ENCODE measurements around the gene PLG.
"Not testable (repeated sequence)": the region's sequence is repeated elsewhere in the genome, so short reads cannot be mapped to it uniquely, and the experiment has no call there.

PLG gene

GRCh38 chr6:160780656-160781055 lies 78.6 kb downstream of the PLG start:
- not testable (repeated sequence) for DNase-seq

GRCh38 chr6:160781298-160781697 lies 79.3 kb downstream of the PLG start:
- no peak for DNase-seq

- DNase-seq = no peak
Measured at GRCh38 chr6:160782228-160782627, 80.2 kb downstream of the PLG start.

GRCh38 chr6:160783741-160784140 lies 81.7 kb downstream of the PLG start:
- no peak for DNase-seq

GRCh38 chr6:160788126-160788525 lies 86.1 kb downstream of the PLG start:
- not testable (repeated sequence) for DNase-seq

GRCh38 chr6:160788806-160789205 lies 86.8 kb downstream of the PLG start:
- DNase-seq = no peak

GRCh38 chr6:160789263-160790027 lies 87.4 kb downstream of the PLG start:
- DNase-seq = no peak

- DNase-seq = peak in 1 of 2 experiments; percentile 17
Measured at GRCh38 chr6:160790028-160790792, 88.2 kb downstream of the PLG start.

- no peak for DNase-seq
Measured at GRCh38 chr6:160791459-160791858, 89.4 kb downstream of the PLG start.

- no peak for DNase-seq
Measured at GRCh38 chr6:160791981-160792418, 90.0 kb downstream of the PLG start.

GRCh38 chr6:160792708-160793107 lies 90.7 kb downstream of the PLG start:
- no peak for DNase-seq

- DNase-seq = no peak
Measured at GRCh38 chr6:160793652-160794051, 91.6 kb downstream of the PLG start.

- no peak for DNase-seq
Measured at GRCh38 chr6:160795721-160796120, 93.7 kb downstream of the PLG start.

- no peak for DNase-seq
Measured at GRCh38 chr6:160798625-160799024, 96.6 kb downstream of the PLG start.

GRCh38 chr6:160799801-160800506 lies 97.9 kb downstream of the PLG start:
- no peak for DNase-seq

GRCh38 chr6:160801418-160801817 lies 99.4 kb downstream of the PLG start:
- no peak for DNase-seq

- not testable (repeated sequence) for DNase-seq
Measured at GRCh38 chr6:160802049-160802448, 100.0 kb downstream of the PLG start.

Measured in NCI-H1930 (cell line).